ENCODE results near the gene LRCH1. TPM values are rescaled to one million over a fixed set of nuclear protein-coding genes. Genes with fewer than 3 reads are reported as not detected.

Gene LRCH1
- total RNA-seq, 1 donor from 2014 or later, result 13.1 TPM

DNA sequence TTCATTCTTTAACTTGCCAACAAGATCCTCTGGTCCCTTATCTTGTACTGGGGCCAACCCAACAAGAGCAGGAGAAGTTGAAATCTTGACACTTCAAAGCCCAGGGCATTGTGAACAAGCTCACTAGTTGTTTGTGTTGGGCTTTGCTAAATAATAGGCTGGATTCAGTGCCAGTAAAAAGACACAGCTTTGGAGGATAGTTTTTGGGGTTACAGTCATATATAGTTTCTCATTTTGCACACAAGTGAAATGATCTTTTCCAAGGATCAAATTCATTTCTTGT is 30.3 kb upstream of the LRCH1 start:
- Histone ChIP-seq H3K36me3 (no peaks in the 10 kb centered on the region), H3K27ac (replicated peaks) (peak overlapping the region; percentile 54), H3K4me1 (peaks cover 35% of the 10 kb centered on the region), H3K27me3 (ENCODE audit: low read depth) (no peaks in the 10 kb centered on the region), H3K9me3 (replicated peaks) (peaks cover 6% of the 10 kb centered on the region), H3K4me3 (no peak overlapping the region)
- DNase-seq, result no peak
- intact Hi-C loops (cut with micrococcal nuclease), result no loop called here
- TF ChIP-seq, protein P1, sequence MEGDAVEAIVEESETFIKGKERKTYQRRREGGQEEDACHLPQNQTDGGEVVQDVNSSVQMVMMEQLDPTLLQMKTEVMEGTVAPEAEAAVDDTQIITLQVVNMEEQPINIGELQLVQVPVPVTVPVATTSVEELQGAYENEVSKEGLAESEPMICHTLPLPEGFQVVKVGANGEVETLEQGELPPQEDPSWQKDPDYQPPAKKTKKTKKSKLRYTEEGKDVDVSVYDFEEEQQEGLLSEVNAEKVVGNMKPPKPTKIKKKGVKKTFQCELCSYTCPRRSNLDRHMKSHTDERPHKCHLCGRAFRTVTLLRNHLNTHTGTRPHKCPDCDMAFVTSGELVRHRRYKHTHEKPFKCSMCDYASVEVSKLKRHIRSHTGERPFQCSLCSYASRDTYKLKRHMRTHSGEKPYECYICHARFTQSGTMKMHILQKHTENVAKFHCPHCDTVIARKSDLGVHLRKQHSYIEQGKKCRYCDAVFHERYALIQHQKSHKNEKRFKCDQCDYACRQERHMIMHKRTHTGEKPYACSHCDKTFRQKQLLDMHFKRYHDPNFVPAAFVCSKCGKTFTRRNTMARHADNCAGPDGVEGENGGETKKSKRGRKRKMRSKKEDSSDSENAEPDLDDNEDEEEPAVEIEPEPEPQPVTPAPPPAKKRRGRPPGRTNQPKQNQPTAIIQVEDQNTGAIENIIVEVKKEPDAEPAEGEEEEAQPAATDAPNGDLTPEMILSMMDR (IDR thresholded peaks at IDR 0.05; ENCODE audit: borderline replicate concordance), result no peak

GRCh38 chr13:46523972-46524752 is 28.8 kb upstream of the LRCH1 start:
- no peak overlapping the region for H3K4me3 ChIP-seq
- peaks cover 6% of the 10 kb centered on the region for H3K9me3 ChIP-seq (replicated peaks)
- DNase-seq, result no peak
- intact Hi-C loops (cut with micrococcal nuclease), result no loop called here
- TF ChIP-seq, protein P1 (IDR thresholded peaks at IDR 0.05; ENCODE audit: borderline replicate concordance), result no peak
- H3K36me3 ChIP-seq, result no peaks in the 10 kb centered on the region
- no peaks in the 10 kb centered on the region for H3K27me3 ChIP-seq (ENCODE audit: low read depth)
- peak overlapping the region; percentile 54 for H3K27ac ChIP-seq (replicated peaks)
- H3K4me1 ChIP-seq, result peaks cover 33% of the 10 kb centered on the region

DNA sequence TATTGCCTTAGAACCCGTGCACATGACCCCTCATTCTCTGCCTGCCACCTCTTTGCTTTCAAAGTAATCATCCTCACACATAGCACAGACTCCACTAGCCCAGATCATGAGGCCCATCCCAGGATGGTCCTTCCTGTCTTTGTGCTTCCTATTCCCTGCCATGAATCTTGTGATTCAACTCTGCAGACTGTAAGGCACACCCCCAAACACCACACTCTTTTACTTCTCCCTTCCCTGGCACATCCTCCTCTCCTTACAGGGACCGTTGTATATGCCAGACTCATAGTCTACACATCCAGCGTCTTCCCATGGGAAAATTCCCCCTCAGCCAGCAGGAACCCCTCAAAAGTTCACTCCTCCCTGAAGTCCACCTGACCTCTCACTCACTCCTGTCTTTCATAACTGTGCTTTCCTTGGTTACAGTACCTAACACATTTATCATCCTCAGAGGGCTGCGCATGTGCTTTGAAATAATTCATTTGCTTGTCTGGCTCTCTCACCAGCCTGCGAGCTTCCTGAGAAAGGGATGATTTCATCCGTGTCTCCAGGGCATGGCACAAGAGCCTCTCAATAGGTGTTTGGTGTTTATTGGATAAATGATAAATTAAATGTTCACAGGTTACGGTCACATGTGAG is 26.8 kb upstream of the LRCH1 start:
- intact Hi-C loops (cut with micrococcal nuclease), result no loop called here
- Histone ChIP-seq H3K36me3 (no peaks in the 10 kb centered on the region), H3K27ac (replicated peaks) (no peak overlapping the region), H3K9me3 (replicated peaks) (peaks cover 5% of the 10 kb centered on the region), H3K4me3 (no peak overlapping the region), H3K4me1 (peaks cover 32% of the 10 kb centered on the region), H3K27me3 (ENCODE audit: low read depth) (no peaks in the 10 kb centered on the region)
- TF ChIP-seq, protein P1 (IDR thresholded peaks at IDR 0.05; ENCODE audit: borderline replicate concordance), result no peak
- no peak for DNase-seq

DNA sequence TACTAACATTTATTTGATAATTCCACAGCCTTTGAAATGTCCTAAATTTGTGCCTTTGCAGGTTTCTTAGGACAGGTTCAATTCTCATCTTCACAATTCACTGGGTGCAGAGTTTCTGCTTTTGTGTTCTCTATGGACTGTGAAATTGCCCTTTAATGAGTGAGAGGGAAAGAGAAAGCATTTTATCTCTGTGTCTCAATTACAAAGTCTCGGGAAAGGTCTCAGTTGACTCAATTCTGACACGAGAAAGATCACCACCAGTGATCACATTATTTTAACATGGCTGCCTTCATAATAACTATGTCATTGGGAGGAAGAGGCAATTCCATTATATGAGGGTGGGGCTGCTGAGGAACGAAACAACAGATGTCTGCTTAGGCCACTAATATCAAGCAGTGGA is 26.2 kb upstream of the LRCH1 start:
- intact Hi-C loops (cut with micrococcal nuclease), result no loop called here
- no peak overlapping the region for H3K27ac ChIP-seq (replicated peaks)
- no peak for DNase-seq
- no peaks in the 10 kb centered on the region for H3K36me3 ChIP-seq
- H3K4me1 ChIP-seq, result peaks cover 29% of the 10 kb centered on the region
- TF ChIP-seq, protein P1 (IDR thresholded peaks at IDR 0.05; ENCODE audit: borderline replicate concordance), result no peak
- no peaks in the 10 kb centered on the region for H3K27me3 ChIP-seq (ENCODE audit: low read depth)
- H3K9me3 ChIP-seq (replicated peaks), result no peaks in the 10 kb centered on the region
- no peak overlapping the region for H3K4me3 ChIP-seq

- no peak overlapping the region for H3K4me3 ChIP-seq
- H3K27ac ChIP-seq (replicated peaks), result no peak overlapping the region
- H3K27me3 ChIP-seq (ENCODE audit: low read depth), result no peaks in the 10 kb centered on the region
- no peaks in the 10 kb centered on the region for H3K36me3 ChIP-seq
- intact Hi-C loops (cut with micrococcal nuclease), result no loop called here
- H3K4me1 ChIP-seq, result peaks cover 24% of the 10 kb centered on the region
- DNase-seq, result no peak
- TF ChIP-seq, protein P1 (IDR thresholded peaks at IDR 0.05; ENCODE audit: borderline replicate concordance), result no peak
- no peaks in the 10 kb centered on the region for H3K9me3 ChIP-seq (replicated peaks)
These were observed 25.7 kb upstream of the LRCH1 start for GRCh38 chr13:46527237-46527636.

All from left ventricle myocardium inferior (tissue), 1 donor.